ENCODE results near the gene AGMO. TPM values are rescaled to one million over a fixed set of nuclear protein-coding genes. Genes with fewer than 3 reads are reported as not detected.

The AGMO gene
- total and polyA plus RNA-seq, 2 donors (not counting 1 experiment from before 2014, with no cell fraction given): not detected

DNA sequence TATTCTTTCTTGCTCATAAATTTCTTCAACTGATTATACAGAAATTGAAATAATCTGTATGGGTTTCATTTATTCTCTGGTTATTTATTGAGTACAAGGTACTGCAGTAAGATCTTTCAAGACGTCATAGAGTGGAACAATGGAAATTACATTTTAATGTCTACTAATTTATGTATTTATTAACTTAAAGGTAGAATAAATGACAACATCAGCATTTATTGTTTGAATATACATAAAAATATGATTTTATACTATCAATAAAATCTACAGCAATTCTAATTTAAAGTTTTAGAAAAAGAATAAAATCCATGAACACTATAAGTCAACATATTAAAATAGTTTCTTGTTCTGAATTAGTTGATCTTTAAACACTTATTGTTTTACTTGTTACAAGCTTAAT, 158.5 kb downstream of the AGMO start:
- no peaks in the 10 kb centered on the region for H4K20me1 ChIP-seq (ENCODE audit: control insufficient read depth, insufficient read depth, low read length, poor library complexity, severe bottlenecking)
- POLR2A ChIA-PET: no interaction called here
- DNase-seq (no peak), ATAC-seq (ENCODE audit: low read depth) (no peak)
- no peaks in the 10 kb centered on the region for H3K79me2 ChIP-seq (ENCODE audit: control insufficient read depth, insufficient read depth, low read length)
- CTCF ChIA-PET: no interaction called here
- no peaks in the 10 kb centered on the region for H3K9me3 Mint-ChIP-seq (ENCODE audit: insufficient read depth)
- no peak overlapping the region for H3K4me3 Mint-ChIP-seq
- no peak overlapping the region for H3K27ac ChIP-seq (ENCODE audit: low read length in 2 of 2)
- no CpG with 5 or more reads among the region's 1 CpG for WGBS (ENCODE audit: insufficient coverage)
- intact Hi-C loops (cut with micrococcal nuclease): no loop called here
- no peaks in the 10 kb centered on the region for H3K9me3 ChIP-seq (ENCODE audit: control extremely low read depth in 1 of 3, control insufficient read depth in 2 of 3, insufficient read depth in 1 of 3, low read length in 2 of 3)
- no peak for TF ChIP-seq EZH2 (IDR thresholded peaks at IDR 0.05; ENCODE audit: borderline replicate concordance, insufficient read depth, low read depth, low read length, poor library complexity, severe bottlenecking)
- TF ChIP-seq, protein P1, sequence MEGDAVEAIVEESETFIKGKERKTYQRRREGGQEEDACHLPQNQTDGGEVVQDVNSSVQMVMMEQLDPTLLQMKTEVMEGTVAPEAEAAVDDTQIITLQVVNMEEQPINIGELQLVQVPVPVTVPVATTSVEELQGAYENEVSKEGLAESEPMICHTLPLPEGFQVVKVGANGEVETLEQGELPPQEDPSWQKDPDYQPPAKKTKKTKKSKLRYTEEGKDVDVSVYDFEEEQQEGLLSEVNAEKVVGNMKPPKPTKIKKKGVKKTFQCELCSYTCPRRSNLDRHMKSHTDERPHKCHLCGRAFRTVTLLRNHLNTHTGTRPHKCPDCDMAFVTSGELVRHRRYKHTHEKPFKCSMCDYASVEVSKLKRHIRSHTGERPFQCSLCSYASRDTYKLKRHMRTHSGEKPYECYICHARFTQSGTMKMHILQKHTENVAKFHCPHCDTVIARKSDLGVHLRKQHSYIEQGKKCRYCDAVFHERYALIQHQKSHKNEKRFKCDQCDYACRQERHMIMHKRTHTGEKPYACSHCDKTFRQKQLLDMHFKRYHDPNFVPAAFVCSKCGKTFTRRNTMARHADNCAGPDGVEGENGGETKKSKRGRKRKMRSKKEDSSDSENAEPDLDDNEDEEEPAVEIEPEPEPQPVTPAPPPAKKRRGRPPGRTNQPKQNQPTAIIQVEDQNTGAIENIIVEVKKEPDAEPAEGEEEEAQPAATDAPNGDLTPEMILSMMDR (IDR thresholded peaks at IDR 0.05): no peak
- no peaks in the 10 kb centered on the region for H3K27me3 Mint-ChIP-seq
- no peak overlapping the region for H3K4me3 ChIP-seq (ENCODE audit: control extremely low read depth in 1 of 5, extremely low read depth in 1 of 5, insufficient read depth in 1 of 5, low read depth in 2 of 5, low read length in 4 of 5)
- H3K9ac ChIP-seq (ENCODE audit: low read length): no peak overlapping the region
- no peaks in the 10 kb centered on the region for H3K27me3 ChIP-seq (replicated peaks in 1 of 4; ENCODE audit: control extremely low read depth in 1 of 4, control insufficient read depth in 3 of 4, insufficient read depth in 4 of 4, low read length in 3 of 4)
- no peaks in the 10 kb centered on the region for H3K4me1 ChIP-seq (ENCODE audit: control insufficient read depth in 2 of 2, insufficient read depth in 2 of 2, low read length in 2 of 2)
- no peak overlapping the region for H3K27ac Mint-ChIP-seq
- H3K36me3 ChIP-seq (replicated peaks in 1 of 2; ENCODE audit: control extremely low read depth in 1 of 2, control insufficient read depth in 1 of 2, extremely low read depth in 1 of 2, insufficient read depth in 2 of 2, low read length in 1 of 2): no peaks in the 10 kb centered on the region
- no peaks in the 10 kb centered on the region for H3K4me1 Mint-ChIP-seq
- H3K4me2 ChIP-seq (replicated peaks; ENCODE audit: low read depth, low read length, poor library complexity, severe bottlenecking): no peak overlapping the region
- no peak overlapping the region for H2AFZ ChIP-seq (ENCODE audit: insufficient read depth, low read depth, low read length, poor library complexity, severe bottlenecking)

DNA sequence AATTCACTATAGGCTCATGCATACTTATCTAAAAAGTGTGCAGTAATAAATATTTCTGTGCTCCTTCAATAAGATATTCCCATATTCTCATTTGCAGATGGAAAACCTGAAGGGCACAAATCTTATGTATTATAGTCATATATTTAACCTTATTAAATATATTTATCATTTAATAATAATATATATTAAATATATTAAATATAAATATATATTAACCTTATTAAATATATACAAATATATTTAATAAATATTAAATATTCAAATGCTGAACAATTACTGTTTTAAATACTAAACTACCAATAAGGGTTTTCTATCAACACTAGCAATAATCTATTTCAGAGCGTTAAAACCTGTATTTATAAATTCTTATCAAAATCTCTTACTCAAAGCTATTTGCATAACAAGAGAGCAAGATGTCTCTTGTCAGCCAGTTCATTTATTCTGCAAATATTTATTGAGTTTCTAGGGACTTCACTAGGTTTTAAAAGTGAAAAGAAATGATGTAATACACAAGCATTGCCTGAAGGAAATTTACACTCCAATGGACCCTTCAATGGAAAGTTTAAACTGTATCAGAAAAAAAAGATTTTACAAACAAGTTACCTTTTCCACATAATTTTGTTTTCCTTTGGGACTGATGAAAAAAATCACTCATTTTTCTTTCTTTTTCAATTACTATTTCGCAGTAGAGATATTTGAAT, 159.2 kb downstream of the AGMO start:
- no peaks in the 10 kb centered on the region for H3K79me2 ChIP-seq (ENCODE audit: control insufficient read depth, insufficient read depth, low read length)
- H3K9ac ChIP-seq (ENCODE audit: low read length): no peak overlapping the region
- no peak for DNase-seq
- no peak overlapping the region for H3K4me3 ChIP-seq (ENCODE audit: control extremely low read depth in 1 of 5, extremely low read depth in 1 of 5, insufficient read depth in 1 of 5, low read depth in 2 of 5, low read length in 4 of 5)
- WGBS (ENCODE audit: insufficient coverage): no CpG with 5 or more reads among the region's 2 CpGs
- H3K9me3 ChIP-seq (ENCODE audit: control extremely low read depth in 1 of 3, control insufficient read depth in 2 of 3, insufficient read depth in 1 of 3, low read length in 2 of 3): no peaks in the 10 kb centered on the region
- no peaks in the 10 kb centered on the region for H3K36me3 ChIP-seq (replicated peaks in 1 of 2; ENCODE audit: control extremely low read depth in 1 of 2, control insufficient read depth in 1 of 2, extremely low read depth in 1 of 2, insufficient read depth in 2 of 2, low read length in 1 of 2)
- TF ChIP-seq EZH2 (IDR thresholded peaks at IDR 0.05; ENCODE audit: borderline replicate concordance, insufficient read depth, low read depth, low read length, poor library complexity, severe bottlenecking): no peak
- TF ChIP-seq, protein P1 (IDR thresholded peaks at IDR 0.05): no peak
- no peak for ATAC-seq (ENCODE audit: low read depth)
- H3K27me3 ChIP-seq (replicated peaks in 1 of 4; ENCODE audit: control extremely low read depth in 1 of 4, control insufficient read depth in 3 of 4, insufficient read depth in 4 of 4, low read length in 3 of 4): no peaks in the 10 kb centered on the region
- no peak overlapping the region for H3K27ac Mint-ChIP-seq
- no peaks in the 10 kb centered on the region for H3K9me3 Mint-ChIP-seq (ENCODE audit: insufficient read depth)
- H3K4me2 ChIP-seq (replicated peaks; ENCODE audit: low read depth, low read length, poor library complexity, severe bottlenecking): no peak overlapping the region
- no peak overlapping the region for H2AFZ ChIP-seq (ENCODE audit: insufficient read depth, low read depth, low read length, poor library complexity, severe bottlenecking)
- no peaks in the 10 kb centered on the region for H4K20me1 ChIP-seq (ENCODE audit: control insufficient read depth, insufficient read depth, low read length, poor library complexity, severe bottlenecking)
- no peak overlapping the region for H3K27ac ChIP-seq (ENCODE audit: low read length in 2 of 2)
- H3K4me1 Mint-ChIP-seq: no peaks in the 10 kb centered on the region
- no peak overlapping the region for H3K4me3 Mint-ChIP-seq
- no peaks in the 10 kb centered on the region for H3K4me1 ChIP-seq (ENCODE audit: control insufficient read depth in 2 of 2, insufficient read depth in 2 of 2, low read length in 2 of 2)
- CTCF ChIA-PET: no interaction called here
- intact Hi-C loops (cut with micrococcal nuclease): no loop called here
- no peaks in the 10 kb centered on the region for H3K27me3 Mint-ChIP-seq
- POLR2A ChIA-PET: no interaction called here

All from B cell (primary cell).